H1 (cell line): ENCODE results near the gene FBXO34. TPM values are rescaled to one million over a fixed set of nuclear protein-coding genes. Genes with fewer than 3 reads are reported as not detected.

Experiments used
- CTCF ChIA-PET: fragments of 300-600 bp; sonication (Branson Sonifier 250); formaldehyde crosslinking; loops from one replicate; lab custom pipeline; 2021; ENCODE audit not compliant: partially characterized antibody; lab: Charles Lee
- POLR2A ChIA-PET: fragments of 300-600 bp; sonication (Branson Sonifier 250); formaldehyde crosslinking; loops from one replicate; lab custom pipeline; 2021; ENCODE audit warnings: inconsistent platforms; ENCODE audit not compliant: partially characterized antibody; lab: Charles Lee
- DNase-seq, 2 experiments: peaks; one replicate each; pipeline versions ENCODE4 v3.0.0 to v3.0.0-alpha.2; 2010 to 2022; ENCODE audit warnings: low spot score in 2 of 2, low read depth in 1 of 2, mixed read lengths in 1 of 2
- FAIRE-seq: peaks from 2 replicates; lab custom pipeline; 2011; peaks lifted over from hg19 to GRCh38; lab: Jason Lieb, UNC
- H2AFZ ChIP-seq: 2 replicates; pipeline ENCODE4 v1.8.1; 2012; ENCODE audit warnings: low read length, inconsistent platforms
- H2AK5ac ChIP-seq: 2 replicates; pipeline ENCODE4 v1.6.1; 2013; ENCODE audit warnings: low read depth, low read length
- H2BK120ac ChIP-seq: replicated peaks from 2 replicates; pipeline ENCODE3; 2013; ENCODE audit warnings: low read depth, low read length, inconsistent platforms
- H2BK12ac ChIP-seq: 2 replicates; pipeline ENCODE4 v1.6.1; 2013; ENCODE audit warnings: low read depth, low read length
- H2BK15ac ChIP-seq: 2 replicates; pipeline ENCODE4 v1.6.1; 2013; ENCODE audit warnings: low read length
- H2BK20ac ChIP-seq: 2 replicates; pipeline ENCODE4 v1.6.1; 2013; ENCODE audit warnings: low read length
- H2BK5ac ChIP-seq: 2 replicates; pipeline ENCODE4 v1.6.1; 2013; ENCODE audit warnings: low read depth, low read length
- H3K14ac ChIP-seq: 2 replicates; pipeline ENCODE4 v1.6.1; 2013; ENCODE audit warnings: inconsistent platforms; ENCODE audit not compliant: insufficient read length
- H3K18ac ChIP-seq: 2 replicates; pipeline ENCODE4 v1.6.1; 2013; ENCODE audit warnings: low read length; ENCODE audit errors: extremely low read depth
- H3K23ac ChIP-seq: 2 replicates; pipeline ENCODE4 v1.6.1; 2013; ENCODE audit warnings: inconsistent platforms; ENCODE audit not compliant: insufficient read length
- H3K23me2 ChIP-seq: 2 replicates; pipeline ENCODE4 v1.6.1; 2013; ENCODE audit warnings: low read depth, low read length
- H3K27ac ChIP-seq: 2 replicates; pipeline ENCODE4 v1.6.1; 2011; ENCODE audit warnings: low read depth, low read length, inconsistent platforms
- H3K27me3 ChIP-seq, 4 experiments: replicated peaks in 1 of 4; 1 replicate in 1 of 4; 2 replicates in 3 of 4; pipeline versions ENCODE4 v1.6.1 to v1.8.1; 2011 to 2013; ENCODE audit warnings: low read length in 3 of 4, mild to moderate bottlenecking in 3 of 4, inconsistent platforms in 2 of 4, mixed read lengths in 2 of 4, moderate library complexity in 1 of 4; ENCODE audit not compliant: control insufficient read depth in 3 of 4, insufficient read depth in 3 of 4; ENCODE audit errors: extremely low read depth in 1 of 4
- H3K36me3 ChIP-seq, 4 experiments: 2 replicates each; pipeline versions ENCODE4 v1.6.1 to v1.8.1; 2011 to 2013; ENCODE audit warnings: mild to moderate bottlenecking in 4 of 4, low read length in 3 of 4, moderate library complexity in 2 of 4, control low read depth in 1 of 4, inconsistent platforms in 1 of 4; ENCODE audit not compliant: insufficient read depth in 4 of 4, control insufficient read depth in 2 of 4
- H3K4ac ChIP-seq: replicated peaks from 2 replicates; pipeline ENCODE3; 2013; ENCODE audit warnings: low read length, low read depth, mixed read lengths, inconsistent platforms; ENCODE audit not compliant: insufficient read length
- H3K4me1 ChIP-seq, 4 experiments: replicated peaks in 1 of 4; 1 replicate in 1 of 4; 2 replicates in 3 of 4; pipeline versions ENCODE4 v1.6.1 to v1.8.1; 2011 to 2013; ENCODE audit warnings: low read length in 3 of 4, inconsistent platforms in 2 of 4, mixed read lengths in 1 of 4; ENCODE audit not compliant: insufficient read depth in 4 of 4, control insufficient read depth in 3 of 4
- H3K4me2 ChIP-seq, 2 experiments: 2 replicates each; pipeline versions ENCODE4 v1.6.1 to v1.8.1; 2011 to 2013; ENCODE audit warnings: low read depth in 2 of 2, low read length in 2 of 2, control low read depth in 1 of 2, inconsistent platforms in 1 of 2, mild to moderate bottlenecking in 1 of 2; ENCODE audit not compliant: insufficient read depth in 1 of 2
- H3K4me3 ChIP-seq, 4 experiments: fragments of 200-600, 300-600 bp in 1 of 4; sonication (generic), shearing (Covaris generic), sonication (Bioruptor Twin) in 1 of 4; 2 replicates each; pipeline versions ENCODE4 v1.5.1 to v1.8.1; 2011 to 2016; ENCODE audit warnings: low read length in 4 of 4, low read depth in 3 of 4, control low read depth in 2 of 4, inconsistent platforms in 2 of 4, mild to moderate bottlenecking in 2 of 4, mixed read lengths in 1 of 4, moderate library complexity in 1 of 4; ENCODE audit not compliant: insufficient read depth in 2 of 4; ENCODE audit errors: extremely low read depth in 1 of 4
- H3K56ac ChIP-seq: replicated peaks from 2 replicates; pipeline ENCODE3; 2013; ENCODE audit warnings: low read depth, mild to moderate bottlenecking, mixed read lengths, low read length, inconsistent platforms; ENCODE audit not compliant: insufficient read length
- H3K79me1 ChIP-seq: 2 replicates; pipeline ENCODE4 v1.6.1; 2013; ENCODE audit warnings: low read depth, low read length, control low read depth
- H3K79me2 ChIP-seq, 2 experiments: 2 replicates each; pipeline versions ENCODE4 v1.6.1 to v1.8.1; 2012 to 2013; ENCODE audit warnings: low read length in 2 of 2, mild to moderate bottlenecking in 2 of 2, inconsistent platforms in 1 of 2; ENCODE audit not compliant: insufficient read depth in 2 of 2, control insufficient read depth in 1 of 2
- H3K9ac ChIP-seq, 4 experiments: replicated peaks in 1 of 4; 1 replicate in 1 of 4; 2 replicates in 3 of 4; pipeline versions ENCODE4 v1.6.1 to v1.8.1; 2011 to 2013; ENCODE audit warnings: low read depth in 3 of 4, low read length in 3 of 4, control low read depth in 2 of 4, mild to moderate bottlenecking in 2 of 4, moderate library complexity in 2 of 4, inconsistent platforms in 1 of 4; ENCODE audit errors: extremely low read depth in 1 of 4
- H3K9me3 ChIP-seq, 2 experiments: 2 replicates each; pipeline versions ENCODE4 v1.6.1 to v1.8.1; 2012 to 2013; ENCODE audit warnings: mild to moderate bottlenecking in 2 of 2, moderate library complexity in 2 of 2, control low read depth in 1 of 2, inconsistent platforms in 1 of 2, low read depth in 1 of 2, low read length in 1 of 2, mixed read lengths in 1 of 2; ENCODE audit not compliant: insufficient read depth in 2 of 2
- H4K20me1 ChIP-seq, 2 experiments: replicated peaks in 1 of 2; 2 replicates each; pipeline versions ENCODE3 to v1.8.1; 2011 to 2013; ENCODE audit warnings: inconsistent platforms in 2 of 2, low read length in 2 of 2, mild to moderate bottlenecking in 1 of 2; ENCODE audit not compliant: insufficient read depth in 2 of 2, control insufficient read depth in 1 of 2
- H4K5ac ChIP-seq: 2 replicates; pipeline ENCODE4 v1.6.1; 2013; ENCODE audit warnings: low read length, low read depth, mixed read lengths, inconsistent platforms; ENCODE audit not compliant: insufficient read length
- H4K8ac ChIP-seq: 2 replicates; pipeline ENCODE4 v1.8.0; 2013; ENCODE audit warnings: mild to moderate bottlenecking, moderate library complexity, low read length, inconsistent platforms; ENCODE audit not compliant: insufficient read depth; ENCODE audit errors: extremely low read depth
- H4K91ac ChIP-seq: replicated peaks from 2 replicates; pipeline ENCODE3; 2013; ENCODE audit warnings: low read length, mixed read lengths, inconsistent platforms; ENCODE audit not compliant: insufficient read length
- EZH2 ChIP-seq: fragments of 200-600 bp; sonication (generic); IDR thresholded peaks from 2 replicates; pipeline ENCODE4 v1.7.1; 2012; ENCODE audit warnings: low read depth, mild to moderate bottlenecking, moderate library complexity, low read length, inconsistent platforms; ENCODE audit not compliant: severe bottlenecking
- NRF1 ChIP-seq: IDR thresholded peaks from 2 replicates; pipeline ENCODE4 v1.6.1; 2011; ENCODE audit warnings: mild to moderate bottlenecking, low read depth, low read length, improper control_type of control experiment
- SIN3A ChIP-seq, 2 experiments: IDR thresholded peaks in 1 of 2; conservative IDR thresholded peaks in 1 of 2; 2 replicates each; pipeline ENCODE4 v1.6.1; 2011 to 2012; ENCODE audit warnings: low read length in 2 of 2, improper control_type of control experiment in 1 of 2, low read depth in 1 of 2, mild to moderate bottlenecking in 1 of 2
- SP4 ChIP-seq: IDR thresholded peaks from 2 replicates; pipeline ENCODE4 v1.6.1; 2012; ENCODE audit warnings: low read length, inconsistent platforms
- SUZ12 ChIP-seq: fragments of 200-600 bp; sonication (generic); IDR thresholded peaks from 2 replicates; pipeline ENCODE4 v1.6.1; 2012; ENCODE audit warnings: mild to moderate bottlenecking, inconsistent platforms, low read length, moderate library complexity, mixed read lengths
- TEAD4 ChIP-seq: IDR thresholded peaks from 2 replicates; pipeline ENCODE4 v1.6.1; 2012; ENCODE audit warnings: low read depth, low read length, inconsistent platforms, mixed read lengths
- WGBS, 2 experiments: shearing (Covaris generic) in 1 of 2; methylation state at CpG; one replicate each; pipeline versions ENCODE4 v1.1.6 to v1.1.7; 2013 to 2015; ENCODE audit warnings: low lambda C conversion rate in 2 of 2, mixed read lengths in 2 of 2, inconsistent platforms in 1 of 2, low coverage in 1 of 2, missing lambda C conversion rate in 1 of 2; ENCODE audit not compliant: insufficient replicate concordance in 2 of 2, insufficient coverage in 1 of 2, insufficient read length in 1 of 2; ENCODE audit errors: extremely low coverage in 1 of 2, missing lambda C conversion rate in 1 of 2; 5-methylcytosine and 5-hydroxymethylcytosine counted together
- polyA plus RNA-seq, 7 experiments: library from polyadenylated mRNA; depleted of rRNA in 3 of 7; stranded (reverse) in 5 of 7; unstranded in 2 of 7; fragments of >200 nt in 5 of 7; fragments of 200-250 nt in 2 of 7; gene quantifications; 1 replicate in 5 of 7; 2 replicates in 1 of 7; 4 replicates in 1 of 7; pipeline versions ENCODE4 v1.2.1 to v1.2.3, GENCODE V29; 2011 to 2013; ENCODE audit warnings: missing spikeins in 2 of 7, mixed read lengths in 2 of 7
- total RNA-seq: library from RNA; stranded (reverse); fragmentation: NEBNext Ultra II Directional; extraction: Animal tissue kit (Norgen Biotek cat#: 25700); gene quantifications from 2 replicates; pipeline ENCODE4 v1.2.1, GENCODE V29; 2021
- TF ChIP-seq, protein P1 (sequence below): IDR thresholded peaks from 2 replicates; pipeline ENCODE4 v1.6.1; 2012; ENCODE audit warnings: inconsistent platforms
- TF ChIP-seq, protein P2 (sequence below): IDR thresholded peaks from 2 replicates; pipeline ENCODE4 v1.6.1; 2011; ENCODE audit warnings: low read length, improper control_type of control experiment

The FBXO34 gene
- total and polyA plus RNA-seq, 2 of the 8 experiments (the other 6 are each of a cell fraction or from before 2014, with no cell fraction given): 7.0 to 14.4 TPM

DNA sequence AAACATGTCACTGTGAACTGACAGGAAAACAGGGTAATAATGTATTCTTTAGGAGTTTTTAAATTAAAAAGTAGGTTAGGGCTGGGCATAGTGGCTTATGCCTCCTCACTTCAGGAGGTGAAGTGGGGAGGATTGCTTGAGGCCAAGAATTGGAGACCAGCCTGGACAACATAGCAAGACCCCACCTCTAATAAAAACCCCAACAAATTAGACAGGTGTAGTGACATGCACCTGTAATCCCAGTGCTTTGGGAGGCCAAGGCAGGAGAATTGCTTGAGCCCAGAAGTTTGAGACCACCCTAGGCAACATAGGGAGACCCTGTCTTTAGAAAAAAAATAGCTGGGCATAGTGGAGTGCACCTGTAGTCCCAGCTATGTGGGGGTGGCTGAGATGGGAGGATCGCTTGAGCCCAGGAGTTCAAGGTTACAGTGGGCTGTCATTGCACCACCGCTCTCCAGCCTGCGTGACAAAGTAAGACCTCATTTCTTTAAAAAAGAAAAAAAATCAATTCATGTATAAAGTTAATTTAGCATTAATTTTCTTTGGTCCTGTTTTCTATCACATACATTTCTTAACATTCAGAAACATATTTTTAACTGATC lies 20.4 kb downstream of the FBXO34 start:
- Histone ChIP-seq H3K4ac (no peak overlapping the region), H2BK12ac (no peak overlapping the region), H3K4me3 (no peak overlapping the region), H3K18ac (no peak overlapping the region), H4K5ac (no peak overlapping the region), H3K27me3 (no peaks in the 10 kb centered on the region), H3K56ac (no peak overlapping the region), H4K8ac (no peak overlapping the region), H2AFZ (no peak overlapping the region), H3K9ac (no peak overlapping the region), H2BK15ac (no peak overlapping the region), H4K91ac (no peak overlapping the region), H3K14ac (no peak overlapping the region), H3K27ac (no peak overlapping the region), H3K9me3 (no peaks in the 10 kb centered on the region), H4K20me1 (peaks cover 0 to 5% of the 10 kb centered on the region in 2 experiments), H3K23me2 (no peaks in the 10 kb centered on the region), H3K79me1 (0 out of 2 replicates have a peak, but pooled peaks cover 3% of the 10 kb centered on the region), H3K23ac (no peak overlapping the region), H2BK5ac (no peak overlapping the region), H3K4me2 (no peak overlapping the region), H3K36me3 (no peaks in the 10 kb centered on the region), H3K4me1 (no peaks in the 10 kb centered on the region), H2AK5ac (no peak overlapping the region), H2BK20ac (no peak overlapping the region), H2BK120ac (no peak overlapping the region), H3K79me2 (peaks cover 0 to 65% of the 10 kb centered on the region in 2 experiments; a peak in 3 of 4 replicates)
- POLR2A ChIA-PET: interaction anchor here (0.8 kb wide), 1 partner anchor 232 kb away, joined by 4 read pairs; no protein-coding TSS in a partner anchor
- CTCF ChIA-PET: interaction anchor here (2.1 kb wide), 1 partner anchor 21 kb away, joined by 7 read pairs; no protein-coding TSS in a partner anchor
- TF ChIP-seq, protein P1, sequence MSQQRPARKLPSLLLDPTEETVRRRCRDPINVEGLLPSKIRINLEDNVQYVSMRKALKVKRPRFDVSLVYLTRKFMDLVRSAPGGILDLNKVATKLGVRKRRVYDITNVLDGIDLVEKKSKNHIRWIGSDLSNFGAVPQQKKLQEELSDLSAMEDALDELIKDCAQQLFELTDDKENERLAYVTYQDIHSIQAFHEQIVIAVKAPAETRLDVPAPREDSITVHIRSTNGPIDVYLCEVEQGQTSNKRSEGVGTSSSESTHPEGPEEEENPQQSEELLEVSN: no peak
- TF ChIP-seq NRF1: no peak
- no peak for TF ChIP-seq SP4
- TF ChIP-seq EZH2: no peak
- no peak for TF ChIP-seq SIN3A (conservative IDR thresholded peaks at IDR 0.05 in 1 of 2, IDR thresholded peaks at IDR 0.05 in 1 of 2; ENCODE audit: low read depth in 1 of 2, low read length in 2 of 2)
- TF ChIP-seq, protein P2, sequence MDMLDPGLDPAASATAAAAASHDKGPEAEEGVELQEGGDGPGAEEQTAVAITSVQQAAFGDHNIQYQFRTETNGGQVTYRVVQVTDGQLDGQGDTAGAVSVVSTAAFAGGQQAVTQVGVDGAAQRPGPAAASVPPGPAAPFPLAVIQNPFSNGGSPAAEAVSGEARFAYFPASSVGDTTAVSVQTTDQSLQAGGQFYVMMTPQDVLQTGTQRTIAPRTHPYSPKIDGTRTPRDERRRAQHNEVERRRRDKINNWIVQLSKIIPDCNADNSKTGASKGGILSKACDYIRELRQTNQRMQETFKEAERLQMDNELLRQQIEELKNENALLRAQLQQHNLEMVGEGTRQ: no peak
- no peak for TF ChIP-seq TEAD4
- TF ChIP-seq SUZ12: no peak
- FAIRE-seq: no peak
- DNase-seq: no peak
- 95% methylated on average over 3 of the region's 3 CpGs; no CpG with 5 or more reads in 1 of the 2 experiments for WGBS, 2 experiments
